ENCODE results near the gene PRKAG2.
"Not testable (repeated sequence)": the region's sequence is repeated elsewhere in the genome, so short reads cannot be mapped to it uniquely, and the experiment has no call there.

PRKAG2 gene

GRCh38 chr7:151850491-151851124 lies 26.3 kb downstream of the PRKAG2 start:
- no peak for DNase-seq (ENCODE audit: low spot score)

GRCh38 chr7:151849879-151850260 lies 27.0 kb downstream of the PRKAG2 start:
- DNase-seq (ENCODE audit: low spot score): no peak

- no peak for DNase-seq (ENCODE audit: low spot score)
Observed at GRCh38 chr7:151849008-151849878, 27.7 kb downstream of the PRKAG2 start.

- no peak for DNase-seq (ENCODE audit: low spot score)
Observed at GRCh38 chr7:151847681-151848081, 29.2 kb downstream of the PRKAG2 start.

GRCh38 chr7:151847136-151847535 lies 29.8 kb downstream of the PRKAG2 start:
- DNase-seq (ENCODE audit: low spot score): no peak

- DNase-seq (ENCODE audit: low spot score): no peak
Observed at GRCh38 chr7:151845412-151846205, 31.3 kb downstream of the PRKAG2 start.

GRCh38 chr7:151844825-151845200 lies 32.1 kb downstream of the PRKAG2 start:
- no peak for DNase-seq (ENCODE audit: low spot score)

- no peak for DNase-seq (ENCODE audit: low spot score)
Observed at GRCh38 chr7:151844071-151844824, 32.7 kb downstream of the PRKAG2 start.

- no peak for DNase-seq (ENCODE audit: low spot score)
Observed at GRCh38 chr7:151843181-151843580, 33.7 kb downstream of the PRKAG2 start.

- not testable (repeated sequence) for DNase-seq (ENCODE audit: low spot score)
Observed at GRCh38 chr7:151841395-151842051, 35.4 kb downstream of the PRKAG2 start.

- no peak for DNase-seq (ENCODE audit: low spot score)
Observed at GRCh38 chr7:151840088-151840910, 36.6 kb downstream of the PRKAG2 start.

GRCh38 chr7:151839451-151839921 lies 37.4 kb downstream of the PRKAG2 start:
- no peak for DNase-seq (ENCODE audit: low spot score)

- DNase-seq (ENCODE audit: low spot score): peak; percentile 47
Observed at GRCh38 chr7:151838861-151839381, 38.0 kb downstream of the PRKAG2 start.

- no peak for DNase-seq (ENCODE audit: low spot score)
Observed at GRCh38 chr7:151838072-151838471, 38.8 kb downstream of the PRKAG2 start.

GRCh38 chr7:151837285-151838042 lies 39.5 kb downstream of the PRKAG2 start:
- no peak for DNase-seq (ENCODE audit: low spot score)

- DNase-seq (ENCODE audit: low spot score): no peak
Observed at GRCh38 chr7:151836927-151837205, 40.0 kb downstream of the PRKAG2 start.

- DNase-seq (ENCODE audit: low spot score): no peak
Observed at GRCh38 chr7:151836191-151836926, 40.6 kb downstream of the PRKAG2 start.

GRCh38 chr7:151835636-151836035 lies 41.3 kb downstream of the PRKAG2 start:
- DNase-seq (ENCODE audit: low spot score): no peak
